ENCODE results near the gene SRMS.

DNA sequence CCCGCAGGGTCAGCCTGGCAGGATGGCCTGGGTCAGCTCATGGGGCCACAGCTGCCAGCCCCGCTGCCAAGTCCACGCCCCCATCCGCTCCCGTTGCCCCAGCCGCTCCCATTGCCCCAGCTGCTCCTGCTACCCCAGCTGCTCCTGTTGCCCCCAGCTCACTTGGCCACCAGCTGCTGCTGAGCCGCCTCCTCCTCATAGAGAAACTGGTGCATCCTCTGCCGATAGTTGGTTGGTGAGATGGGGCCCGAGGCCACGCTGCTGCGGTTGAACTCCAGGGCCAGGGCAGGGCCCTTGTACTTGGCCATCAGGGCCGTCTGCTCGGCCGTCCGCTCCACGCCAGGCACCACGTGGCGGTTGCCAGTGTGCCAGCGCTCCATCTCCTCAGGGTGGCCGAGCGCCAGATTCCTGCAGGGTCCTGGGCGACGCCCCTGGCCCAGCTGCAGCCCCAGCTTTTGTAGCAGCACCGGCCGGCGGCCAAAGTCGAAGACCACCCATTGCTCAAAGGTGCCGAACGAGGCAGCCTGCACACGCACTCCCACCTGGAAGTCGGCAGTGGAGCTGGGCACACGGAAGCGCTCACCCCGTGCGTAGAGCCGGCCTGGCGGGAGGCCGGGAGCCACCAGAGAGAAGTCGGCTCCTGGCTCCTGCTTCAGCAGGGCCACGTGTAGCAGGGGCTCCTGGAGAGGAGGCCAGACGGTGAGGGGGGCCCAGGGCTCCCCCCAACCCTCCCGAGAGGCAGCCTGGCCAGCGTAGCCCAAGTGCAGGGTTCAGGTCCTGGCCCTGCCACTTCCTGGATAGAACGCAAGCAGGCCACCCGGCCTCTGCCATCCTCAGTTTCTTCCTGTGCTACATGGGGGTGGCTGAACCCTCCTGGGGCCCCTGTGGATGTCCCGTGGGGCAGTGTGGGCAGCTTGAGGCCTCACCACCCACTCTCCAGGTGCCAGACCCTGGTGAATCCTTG lies 21.7 kb upstream of the SRMS start:
- TF ChIP-seq POLR2A (IDR thresholded peaks at IDR 0.05) (no peak), POLR2AphosphoS5 (IDR thresholded peaks at IDR 0.05) (no peak), EP300 (IDR thresholded peaks at IDR 0.05) (no peak)
- TF ChIP-seq, protein P1, sequence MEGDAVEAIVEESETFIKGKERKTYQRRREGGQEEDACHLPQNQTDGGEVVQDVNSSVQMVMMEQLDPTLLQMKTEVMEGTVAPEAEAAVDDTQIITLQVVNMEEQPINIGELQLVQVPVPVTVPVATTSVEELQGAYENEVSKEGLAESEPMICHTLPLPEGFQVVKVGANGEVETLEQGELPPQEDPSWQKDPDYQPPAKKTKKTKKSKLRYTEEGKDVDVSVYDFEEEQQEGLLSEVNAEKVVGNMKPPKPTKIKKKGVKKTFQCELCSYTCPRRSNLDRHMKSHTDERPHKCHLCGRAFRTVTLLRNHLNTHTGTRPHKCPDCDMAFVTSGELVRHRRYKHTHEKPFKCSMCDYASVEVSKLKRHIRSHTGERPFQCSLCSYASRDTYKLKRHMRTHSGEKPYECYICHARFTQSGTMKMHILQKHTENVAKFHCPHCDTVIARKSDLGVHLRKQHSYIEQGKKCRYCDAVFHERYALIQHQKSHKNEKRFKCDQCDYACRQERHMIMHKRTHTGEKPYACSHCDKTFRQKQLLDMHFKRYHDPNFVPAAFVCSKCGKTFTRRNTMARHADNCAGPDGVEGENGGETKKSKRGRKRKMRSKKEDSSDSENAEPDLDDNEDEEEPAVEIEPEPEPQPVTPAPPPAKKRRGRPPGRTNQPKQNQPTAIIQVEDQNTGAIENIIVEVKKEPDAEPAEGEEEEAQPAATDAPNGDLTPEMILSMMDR (IDR thresholded peaks at IDR 0.05): no peak

All from gastroesophageal sphincter (tissue), 3 donors.